Activated CD8-positive, alpha-beta memory T cell treated with anti-CD3 and anti-CD28 coated beads, Interleukin-2, amount 50 U/mL, for 24 hours (primary cell): ENCODE measurements around the gene MACROD1.

Source experiments
- DNase-seq: peaks from one replicate; pipeline ENCODE4 v3.0.0-alpha.2; 2020; ENCODE audit errors: extremely low read depth

MACROD1 gene

DNA sequence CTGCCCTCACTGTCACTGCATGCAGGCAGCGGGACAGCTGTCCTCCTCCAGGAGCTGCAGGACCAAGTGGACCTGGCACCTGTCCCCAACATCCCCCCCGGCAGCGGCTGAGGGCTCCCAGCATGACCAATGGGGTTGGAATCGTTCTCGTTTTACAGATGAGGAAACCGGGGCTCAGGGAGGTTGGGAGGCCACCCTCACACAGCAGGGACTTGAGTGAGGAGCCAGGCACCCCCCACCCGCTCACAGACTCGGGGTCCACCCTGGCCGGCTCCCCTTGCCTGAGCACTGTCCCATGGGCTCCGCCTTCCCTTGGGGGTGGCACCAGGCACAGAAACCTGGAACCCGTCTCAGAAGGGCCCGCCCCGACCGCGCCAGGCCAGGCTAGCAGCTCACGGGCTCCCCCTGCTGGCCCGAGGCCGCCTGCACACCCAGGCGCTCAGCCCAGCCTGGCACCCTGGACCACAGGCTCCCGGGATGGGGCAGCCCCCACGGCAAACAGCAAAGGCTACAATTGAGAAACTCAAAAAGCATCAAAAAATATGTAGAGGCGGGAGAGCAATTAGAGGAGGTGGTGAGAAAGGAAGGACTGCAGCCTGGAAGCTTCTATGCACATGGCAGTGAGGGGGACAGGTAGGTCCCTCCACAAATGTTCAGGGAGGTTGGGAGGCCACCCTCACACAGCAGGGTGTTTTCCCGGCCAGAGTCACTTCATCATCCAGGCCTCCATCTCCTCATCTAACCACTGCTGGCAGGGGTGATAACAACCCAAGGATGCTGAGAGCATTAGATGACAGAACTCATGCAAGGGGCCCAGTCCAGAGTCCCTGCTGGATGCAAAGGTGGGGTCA lies 12.8 kb downstream of the MACROD1 start:
- no peak for DNase-seq

DNA sequence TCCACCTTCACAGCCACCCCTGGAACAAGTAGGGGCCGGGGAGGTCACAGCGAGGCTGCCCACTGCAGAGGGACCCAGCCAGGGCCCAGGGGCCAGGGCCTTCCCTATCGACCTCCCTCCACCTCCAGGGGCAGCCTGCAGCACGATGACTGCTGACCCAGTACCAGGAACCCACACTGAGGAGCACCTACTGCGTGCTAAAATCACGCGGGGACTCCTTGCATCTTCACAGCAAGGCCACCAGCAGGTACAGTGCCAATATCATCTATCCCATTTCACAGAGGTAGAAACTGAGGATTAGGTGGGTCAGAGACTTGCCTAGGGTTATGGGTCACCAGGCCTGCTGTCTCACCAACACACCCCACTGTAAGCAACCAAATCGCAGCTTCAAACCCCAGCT lies 14.6 kb downstream of the MACROD1 start:
- DNase-seq: no peak

DNA sequence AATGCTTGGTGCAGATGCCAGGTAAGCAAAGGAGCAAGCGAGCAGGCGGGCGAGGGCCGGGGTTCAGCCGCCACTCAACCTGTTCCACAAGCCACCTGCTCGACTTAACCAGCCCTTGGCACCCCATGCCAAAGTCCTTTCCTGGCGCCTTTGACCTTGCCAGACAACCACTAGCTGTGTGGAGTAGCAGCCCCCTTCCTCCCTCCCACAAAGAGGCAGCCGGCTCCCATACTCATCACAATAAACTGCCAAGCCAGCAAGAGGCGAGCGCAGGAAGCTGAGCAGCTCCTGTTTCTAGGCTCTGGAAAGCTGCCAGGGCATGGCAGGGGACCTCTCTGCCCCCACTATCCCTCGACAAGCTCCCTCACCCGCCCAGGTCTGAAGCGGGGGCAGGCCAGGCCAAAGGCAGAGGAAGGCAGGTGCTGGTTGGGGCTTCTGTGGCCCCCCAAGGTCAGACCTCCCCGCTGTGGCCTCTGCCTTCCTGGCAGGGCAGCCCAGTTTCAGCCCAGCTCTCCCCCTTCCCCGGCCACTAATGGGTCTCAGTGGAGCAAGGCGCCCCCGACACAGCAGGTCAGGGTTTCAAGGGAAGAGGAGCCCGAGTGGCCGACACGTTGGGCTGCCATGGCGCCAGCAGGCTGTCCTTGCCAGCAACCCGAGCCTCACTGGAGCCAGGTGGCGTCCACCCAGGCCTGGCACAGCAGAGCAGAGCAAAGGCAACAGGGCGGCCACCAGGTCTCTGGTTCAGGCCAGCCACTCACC lies 15.3 kb downstream of the MACROD1 start:
- DNase-seq: no peak

DNA sequence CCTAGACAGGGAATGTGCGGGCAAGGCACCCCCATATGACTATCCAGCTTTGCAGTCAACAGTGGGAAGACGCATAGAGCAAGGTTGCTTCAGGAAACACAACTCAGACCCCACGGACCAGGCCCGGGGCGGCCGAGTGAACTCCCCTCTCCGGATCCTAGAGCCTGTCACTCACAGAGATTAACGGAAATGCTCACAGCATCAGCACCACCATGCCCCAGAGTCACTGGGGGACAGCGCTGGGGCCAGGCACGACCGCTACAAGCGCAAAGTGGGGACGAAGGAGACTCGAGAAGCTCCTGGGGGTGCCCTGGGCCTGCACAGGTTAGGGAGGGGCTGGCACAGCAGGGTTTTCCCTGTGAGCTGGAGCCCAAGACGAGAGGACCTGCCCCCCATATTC lies 15.9 kb downstream of the MACROD1 start:
- no peak for DNase-seq

DNA sequence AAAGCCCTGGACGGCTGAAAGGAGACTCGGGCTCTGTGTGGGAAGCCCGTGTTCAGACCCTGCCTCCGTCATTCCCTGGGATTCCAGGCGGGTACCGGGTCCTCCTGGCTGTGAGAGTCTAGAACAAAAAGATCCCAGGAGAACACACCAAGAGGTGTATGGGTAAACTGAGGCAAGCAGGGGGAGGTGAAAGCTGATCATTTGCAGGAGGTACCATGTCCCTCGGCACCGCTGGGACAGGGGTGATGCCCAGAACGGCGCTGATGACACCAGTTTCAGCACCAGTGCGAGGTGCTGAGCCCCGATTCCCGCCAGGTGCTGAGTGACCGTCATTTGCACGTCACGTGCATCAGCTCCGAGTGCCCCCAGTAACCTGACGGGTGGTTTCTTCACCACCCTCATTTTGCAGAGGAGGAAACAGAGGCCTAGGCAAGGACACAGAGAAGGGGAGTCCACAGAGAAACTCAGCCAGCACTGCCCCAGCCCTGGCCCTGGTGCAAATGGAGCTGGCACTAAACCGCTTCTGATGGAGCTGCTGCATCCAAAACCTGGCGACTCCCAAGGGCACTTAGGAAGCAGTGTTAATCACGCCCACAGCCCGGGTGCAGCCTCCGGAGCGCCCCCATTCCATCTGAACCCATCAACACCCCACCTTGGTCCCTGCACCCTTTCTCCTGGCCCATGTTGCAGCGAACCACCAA lies 16.8 kb downstream of the MACROD1 start:
- DNase-seq: no peak

DNA sequence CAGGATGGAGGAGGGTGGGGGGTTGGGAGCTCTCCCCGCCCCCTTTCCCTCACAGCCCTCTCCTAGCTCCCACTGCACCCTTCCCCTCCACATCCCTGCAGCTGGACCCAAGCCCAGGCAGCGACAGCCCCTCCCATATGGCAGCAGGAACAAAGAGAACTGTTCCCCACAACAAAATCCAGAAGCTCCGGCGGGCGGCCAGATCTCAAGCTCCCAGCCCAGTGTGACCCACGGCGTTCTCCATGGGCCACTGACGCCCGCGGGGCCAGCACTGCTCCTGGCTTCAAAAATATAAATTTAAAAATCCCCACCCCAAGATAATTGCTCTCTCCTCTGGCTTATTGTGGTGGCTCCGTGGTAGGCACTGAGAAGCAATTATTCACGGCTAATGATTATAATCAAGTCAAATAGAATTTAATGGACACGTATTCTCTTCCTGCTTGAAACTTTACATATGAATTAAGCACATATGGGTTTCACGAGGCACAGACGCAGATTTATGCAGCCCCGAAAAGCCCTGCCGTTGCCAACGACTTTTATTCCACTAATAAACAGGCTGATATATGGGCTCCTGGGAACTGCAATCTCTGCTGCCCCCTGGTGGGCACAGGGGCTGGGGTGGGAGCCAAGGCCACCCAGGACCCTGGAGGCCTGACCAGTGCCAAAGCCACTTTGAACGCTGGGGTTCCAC lies 17.5 kb downstream of the MACROD1 start:
- peak; percentile 31 for DNase-seq

DNA sequence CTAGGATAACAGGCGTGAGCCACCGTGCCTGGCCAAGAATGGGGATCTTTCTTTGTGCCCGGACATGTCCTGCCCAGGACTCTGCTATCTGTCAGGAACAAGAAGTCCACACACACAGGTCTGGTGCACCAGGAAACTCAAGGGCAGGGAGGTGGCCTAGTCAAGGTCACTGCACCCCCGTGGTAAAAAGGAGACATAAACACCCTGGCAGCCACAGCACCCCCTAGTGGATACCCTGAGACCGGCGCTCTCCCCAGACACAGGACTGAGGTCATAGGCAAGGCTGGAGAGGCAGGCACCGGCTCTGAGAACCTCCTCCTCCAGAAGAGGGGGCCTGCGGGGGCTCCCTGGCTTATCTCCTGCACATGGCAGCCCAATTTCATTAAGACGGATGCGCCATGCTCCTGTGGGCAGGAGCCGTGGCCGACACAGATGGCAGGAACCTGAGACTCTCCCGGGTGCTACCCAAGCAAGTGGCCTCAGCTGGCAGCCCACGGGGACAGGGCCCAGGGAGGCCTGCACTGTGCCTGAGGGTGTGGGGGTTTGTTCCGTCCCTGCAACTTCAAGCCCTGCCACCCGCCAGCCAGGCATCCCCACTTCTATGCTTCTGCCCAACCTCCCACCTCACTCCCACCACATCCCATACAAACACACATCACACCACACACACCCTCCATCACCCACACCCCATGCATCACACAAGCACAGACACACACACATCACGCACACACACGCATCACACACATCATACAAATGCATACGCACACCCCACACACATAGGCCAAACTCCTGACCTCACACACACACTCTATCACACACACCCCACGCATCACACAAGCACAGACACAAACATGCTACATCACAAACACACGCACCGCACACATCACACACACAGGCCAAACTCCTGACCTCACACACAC lies 19.6 kb downstream of the MACROD1 start:
- DNase-seq: no peak

DNA sequence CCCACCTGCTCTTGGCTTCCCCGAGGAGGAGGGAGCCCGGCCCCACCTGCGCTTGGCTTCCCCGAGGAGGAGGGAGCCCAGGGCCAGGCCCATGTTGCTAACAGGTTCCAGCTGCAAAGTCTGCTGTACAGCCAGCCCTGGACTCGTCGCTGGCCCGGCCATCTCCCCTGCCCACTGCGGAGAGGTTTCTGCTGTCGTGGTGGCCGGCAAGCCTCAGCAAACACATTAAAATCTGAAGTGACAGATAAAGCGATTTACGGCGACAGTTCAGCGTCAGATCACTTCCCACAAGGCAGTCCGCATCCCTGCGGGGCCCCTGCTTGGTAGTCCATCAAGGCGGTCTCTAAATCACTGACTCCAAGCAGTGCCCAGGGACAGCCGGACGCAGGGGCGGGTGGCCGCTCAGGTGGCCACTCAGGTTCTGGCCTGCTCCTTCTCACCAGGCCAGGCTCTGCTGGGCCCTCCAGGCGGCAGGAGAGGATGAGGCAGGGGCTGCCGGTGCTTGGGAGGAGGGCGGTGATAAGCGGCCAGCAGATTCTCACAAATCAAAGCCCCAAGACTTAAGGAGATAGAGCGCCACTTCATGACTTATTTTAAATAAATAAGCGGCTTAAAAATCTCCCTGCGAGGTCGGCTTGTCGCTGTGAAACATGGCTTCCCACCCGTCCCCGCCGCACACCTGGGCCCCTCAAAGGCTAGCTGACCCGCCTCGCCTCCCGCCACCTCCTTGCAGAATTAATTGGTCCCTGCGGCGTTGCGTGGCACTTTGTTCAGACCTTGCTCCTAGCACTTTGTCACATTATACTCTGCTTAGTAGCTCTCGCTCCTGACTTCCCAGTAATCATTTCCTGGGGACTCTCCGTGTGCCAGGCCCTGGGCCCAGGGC lies 21.1 kb downstream of the MACROD1 start:
- no peak for DNase-seq

DNA sequence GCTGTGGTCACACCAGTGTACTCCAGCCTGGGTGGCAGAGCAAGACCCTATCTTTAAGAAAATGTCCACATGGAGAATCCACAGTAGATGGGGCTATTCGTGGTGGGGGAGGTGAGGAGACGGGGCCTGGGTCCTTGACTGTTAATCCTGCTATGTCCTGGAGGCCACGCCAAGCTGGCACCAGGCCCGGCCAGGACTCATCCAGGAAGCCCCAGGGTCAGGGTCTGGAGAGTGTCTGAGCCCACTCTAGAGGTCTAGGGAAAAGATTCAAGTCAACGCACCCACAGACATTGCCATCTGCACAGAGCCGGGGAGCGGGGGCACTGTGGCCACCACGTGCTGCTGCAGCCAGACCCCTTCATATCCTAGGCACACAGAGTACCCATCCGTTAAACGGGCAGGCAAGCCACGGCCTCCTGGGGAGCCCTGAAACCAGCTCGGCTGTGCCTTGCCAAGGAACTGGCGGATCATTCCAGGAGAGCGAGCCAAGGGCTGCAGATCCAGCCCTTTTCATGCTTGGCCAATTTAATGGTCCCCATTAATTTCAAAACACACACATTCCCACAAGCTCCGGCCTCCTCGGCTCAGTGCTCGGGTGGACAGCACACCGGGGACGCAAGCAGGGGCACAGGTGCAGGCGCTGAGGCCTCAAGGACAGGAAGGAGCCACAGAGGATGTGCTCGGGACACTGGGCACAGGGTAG lies 24.7 kb downstream of the MACROD1 start:
- no peak for DNase-seq

DNA sequence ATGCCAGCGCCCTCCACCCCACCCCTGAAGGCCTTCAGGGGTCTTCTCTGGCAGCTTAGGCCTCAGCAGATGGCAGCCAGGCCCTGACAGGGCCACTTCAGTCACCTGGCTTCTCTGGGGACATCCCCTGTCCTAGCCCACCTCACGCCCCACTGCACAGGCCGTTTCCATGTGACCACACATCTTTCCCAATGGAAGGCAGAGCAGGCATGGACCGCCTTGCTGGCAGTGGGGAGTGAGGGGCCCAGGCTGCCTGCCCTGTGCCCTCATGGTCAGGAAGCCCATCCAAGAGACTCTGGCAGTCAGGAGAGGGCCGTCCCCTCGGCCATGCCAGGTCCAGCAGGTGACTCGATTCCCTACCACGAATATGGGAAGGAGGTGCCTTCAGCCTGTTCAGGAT lies 25.8 kb downstream of the MACROD1 start:
- no peak for DNase-seq

DNA sequence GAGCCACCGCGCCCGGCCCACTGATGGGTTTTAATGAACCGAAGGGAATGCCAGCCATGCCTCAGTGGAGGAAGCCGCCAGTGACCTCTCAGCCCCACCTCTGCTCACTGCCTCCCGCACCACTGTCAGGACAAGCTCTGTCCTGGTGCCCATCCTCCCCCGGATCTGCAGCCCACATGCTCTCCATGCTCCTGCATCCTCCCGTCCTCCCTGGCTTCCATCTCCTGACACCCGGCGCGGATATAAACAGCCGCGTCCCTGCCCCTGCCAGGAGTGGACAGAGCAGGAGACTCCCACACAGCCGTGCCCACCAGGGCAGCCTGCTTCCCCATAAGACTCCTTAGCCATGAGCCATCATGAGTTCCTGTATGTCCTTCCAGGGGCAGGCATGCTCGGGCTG lies 26.9 kb downstream of the MACROD1 start:
- DNase-seq: no peak

DNA sequence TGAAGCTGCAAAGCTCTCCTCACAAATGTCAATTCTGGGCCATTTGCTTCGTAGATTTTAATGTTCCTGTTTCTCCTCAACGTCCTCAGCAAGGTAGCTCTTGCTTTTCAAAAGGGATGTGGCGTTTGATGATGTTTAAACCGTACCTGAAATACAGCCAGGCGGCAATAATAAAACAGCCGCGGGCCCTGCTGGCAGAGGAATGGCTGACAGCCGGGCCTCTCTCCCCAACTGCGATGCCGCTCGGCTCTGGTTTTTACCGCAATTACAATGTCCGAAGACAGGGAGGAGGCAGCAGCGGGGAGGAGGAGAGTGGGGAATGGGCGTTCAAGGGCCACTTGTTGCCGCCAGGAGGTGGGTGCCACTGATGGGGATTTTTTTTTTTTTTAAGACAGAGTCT lies 27.5 kb downstream of the MACROD1 start:
- DNase-seq: no peak

DNA sequence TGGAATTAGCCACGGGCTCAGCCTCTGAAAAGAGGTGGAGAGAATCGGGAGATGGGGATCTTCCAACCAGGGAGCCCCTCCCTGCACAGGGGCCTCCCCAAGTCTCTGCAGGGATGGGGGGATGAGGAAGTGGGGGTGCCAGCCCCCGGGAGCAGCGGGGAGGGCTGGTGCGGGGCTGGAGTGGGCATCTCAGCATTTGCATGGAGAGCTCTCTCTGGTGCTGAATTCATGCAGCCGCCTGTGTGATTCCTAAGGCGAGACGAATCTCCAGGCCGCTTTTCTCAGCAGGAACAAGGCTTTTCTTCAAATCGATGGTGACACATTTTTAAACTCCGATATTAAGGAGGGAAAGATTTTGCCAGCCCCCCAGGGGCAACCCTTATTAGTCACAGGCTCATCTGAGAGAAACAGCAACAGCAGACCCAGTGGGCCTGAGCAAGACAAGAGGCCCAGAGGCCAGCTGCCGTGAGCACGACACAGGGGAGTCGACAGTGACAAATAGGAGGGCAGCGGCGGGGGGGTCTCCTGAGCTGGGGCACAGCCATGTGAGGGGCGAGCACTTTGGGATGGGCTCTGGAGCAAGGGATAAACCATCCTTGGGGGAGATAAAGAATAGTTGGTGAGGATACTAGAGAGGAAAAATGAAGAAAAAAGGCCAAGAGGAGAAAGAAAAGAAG lies 29.0 kb downstream of the MACROD1 start:
- DNase-seq: no peak

DNA sequence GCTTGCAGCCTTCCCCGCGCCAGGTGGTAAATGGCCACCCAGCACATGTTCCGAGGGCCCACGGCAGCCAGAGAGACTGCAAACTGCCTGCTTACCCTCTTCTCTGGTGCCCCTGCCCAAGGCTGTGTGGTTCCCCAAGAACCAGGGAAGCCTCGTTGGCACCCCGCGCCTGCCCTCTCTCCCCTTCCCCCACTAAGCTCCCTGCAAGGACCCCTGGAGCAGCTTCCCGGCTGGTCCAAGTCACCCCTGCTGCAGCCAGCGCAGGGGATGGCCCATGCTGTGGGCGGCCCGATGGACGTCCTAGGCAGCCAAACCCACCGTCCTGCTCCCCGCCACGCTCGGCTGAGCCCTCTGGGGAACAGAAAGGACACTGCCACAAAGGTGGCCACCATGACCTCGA lies 30.2 kb downstream of the MACROD1 start:
- DNase-seq: no peak

DNA sequence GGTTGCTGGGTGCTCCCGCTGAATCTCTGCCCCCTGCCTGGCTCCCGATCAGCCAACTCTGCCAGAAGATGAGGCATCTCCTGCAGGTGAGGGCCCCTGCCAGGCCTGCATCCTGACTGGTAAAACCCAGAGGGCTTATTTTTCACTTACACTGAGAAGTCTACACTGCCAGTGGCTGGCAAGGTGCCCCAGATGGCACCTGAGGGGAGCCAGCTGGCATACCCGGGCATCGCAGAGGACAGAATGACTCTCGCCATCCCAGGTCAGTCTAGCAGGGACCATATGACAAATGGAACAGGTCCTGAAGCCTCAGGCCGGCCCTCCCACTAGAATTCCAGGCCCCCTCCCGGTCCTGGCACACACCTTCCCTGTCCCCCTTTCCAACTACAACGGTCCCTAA lies 30.9 kb downstream of the MACROD1 start:
- no peak for DNase-seq

DNA sequence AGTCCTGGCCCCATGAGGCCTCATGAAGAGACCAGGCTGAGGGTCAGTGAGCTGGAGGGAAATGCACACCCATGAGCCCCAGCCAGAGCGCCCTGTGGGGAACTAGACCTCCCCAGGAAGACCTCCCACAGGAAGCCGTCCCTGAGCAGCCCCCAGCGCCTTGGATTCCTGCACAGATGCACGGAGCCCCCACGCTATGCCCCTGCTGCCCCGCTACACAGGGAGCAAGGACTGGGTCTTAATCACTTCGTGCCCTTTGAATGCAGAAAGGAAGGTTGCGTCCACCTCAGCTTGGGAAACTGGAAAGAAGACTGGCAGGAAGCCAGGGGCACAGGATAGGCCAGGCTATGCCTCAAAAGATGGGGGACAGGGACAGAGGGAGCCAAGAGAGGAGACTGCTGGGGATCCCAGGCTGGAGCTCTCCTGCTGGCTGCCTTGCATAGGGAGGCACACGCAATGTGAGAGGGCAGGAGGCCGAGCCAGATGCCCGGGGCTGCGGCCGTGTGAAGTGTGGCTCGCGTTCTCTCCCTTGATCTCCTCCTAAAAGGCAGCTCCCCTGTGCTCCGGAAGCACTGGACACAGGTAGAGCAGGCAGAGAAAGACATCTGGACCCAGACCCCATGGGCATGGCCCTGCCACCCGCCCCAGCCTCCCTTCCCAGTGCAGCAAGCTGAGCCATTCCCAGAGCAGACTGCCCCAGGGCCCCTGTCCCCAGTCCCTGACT lies 32.8 kb downstream of the MACROD1 start:
- no peak for DNase-seq

DNA sequence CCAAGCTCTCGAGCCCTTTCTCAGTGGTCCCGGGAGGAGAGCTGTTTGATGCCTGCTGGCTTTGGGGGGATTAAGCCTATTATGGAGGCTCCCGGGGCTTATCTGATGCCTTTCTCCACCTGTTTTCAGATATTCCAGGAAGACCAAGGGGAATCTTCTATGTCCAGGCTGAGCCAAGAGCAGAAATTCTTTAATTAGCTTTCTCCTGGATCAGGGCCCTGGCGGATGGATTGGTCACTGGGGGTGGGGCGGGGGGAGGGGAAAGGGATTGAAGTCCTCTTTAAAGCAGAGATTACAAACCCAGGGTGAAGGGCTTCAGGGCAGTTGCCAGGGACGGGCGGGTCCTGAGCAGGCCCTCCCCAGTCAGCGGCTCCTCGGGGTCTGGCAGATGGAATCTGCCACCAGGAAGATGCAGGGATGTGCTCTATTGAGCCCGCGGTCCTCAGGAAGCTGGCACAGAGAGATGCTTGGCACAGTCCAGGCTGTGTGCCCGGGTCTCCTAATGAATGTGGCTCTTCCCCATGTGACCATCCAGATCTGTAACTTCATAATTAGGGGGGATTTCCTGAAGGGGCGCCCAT lies 33.6 kb downstream of the MACROD1 start:
- DNase-seq: no peak
